Fibroblast of upper back skin (primary cell): Measurements from ENCODE around the gene VTA1.
A peak's percentile ranks its signal among the peaks of the same experiment; 100 is the strongest.
"Not testable (repeated sequence)": the region's sequence is repeated elsewhere in the genome, so short reads cannot be mapped to it uniquely, and the experiment has no call there.

Experiments used
- DNase-seq: peaks from one replicate; pipeline ENCODE4 v3.0.0-alpha.2; 2013

VTA1 gene

DNA sequence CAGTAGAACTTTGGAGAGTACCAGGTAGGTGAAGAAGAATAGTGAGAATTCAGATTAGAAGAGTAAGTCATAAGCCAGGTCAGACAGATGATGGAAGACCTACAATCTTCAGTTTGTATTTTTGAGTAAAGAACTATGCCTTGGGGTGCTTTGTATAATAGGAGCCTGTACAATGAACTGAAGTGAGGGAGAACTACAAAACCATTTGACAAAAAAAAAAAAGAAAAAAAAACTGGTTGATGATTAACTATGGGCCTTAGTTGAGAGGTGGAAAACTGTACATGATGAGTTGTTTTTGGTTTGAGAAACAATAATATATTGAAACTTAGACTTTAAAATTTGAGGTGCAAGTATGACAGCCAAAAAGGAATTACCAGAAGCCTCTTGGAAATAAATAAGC is 25.7 kb downstream of the VTA1 start:
- DNase-seq, result no peak

DNA sequence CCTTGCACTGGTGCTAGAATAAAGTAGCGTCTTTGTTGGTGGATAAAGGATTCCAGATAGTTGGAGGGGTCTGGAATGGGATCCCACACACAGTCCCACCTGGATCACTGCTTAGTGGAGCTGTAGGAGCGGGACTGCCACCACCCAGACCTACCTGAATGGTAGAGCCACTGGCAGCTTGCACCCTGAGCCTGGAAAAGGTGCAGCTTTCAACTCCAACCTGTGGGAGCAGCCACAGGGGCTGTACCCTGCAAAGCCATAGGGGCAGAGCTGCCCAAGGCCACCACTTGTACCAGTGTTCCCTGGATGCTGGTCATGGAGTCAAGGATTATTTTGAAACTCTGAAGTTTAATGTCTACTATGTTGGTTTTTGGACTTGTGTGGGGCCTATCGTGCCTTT is 26.9 kb downstream of the VTA1 start:
- DNase-seq, result no peak

DNA sequence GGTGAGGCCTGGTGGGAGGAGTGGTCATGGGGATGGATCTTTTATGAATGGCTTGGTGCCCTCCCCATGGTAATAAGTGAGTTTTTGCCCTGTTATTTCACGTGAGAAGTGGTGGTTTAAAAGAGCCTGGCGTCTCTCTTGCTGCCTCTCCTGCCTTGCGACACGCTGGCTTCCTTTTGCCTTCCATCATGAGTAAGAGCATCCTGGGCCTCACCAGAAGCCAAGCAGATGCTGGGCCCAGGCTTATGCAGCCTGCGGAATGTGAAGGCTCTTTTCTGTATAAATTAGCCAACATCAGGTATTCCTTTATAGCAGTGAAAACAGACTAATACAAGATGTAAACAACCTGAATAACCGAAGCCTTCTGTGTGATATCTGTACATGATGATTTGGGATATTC is 27.6 kb downstream of the VTA1 start:
- DNase-seq, result peak; percentile 15

DNA sequence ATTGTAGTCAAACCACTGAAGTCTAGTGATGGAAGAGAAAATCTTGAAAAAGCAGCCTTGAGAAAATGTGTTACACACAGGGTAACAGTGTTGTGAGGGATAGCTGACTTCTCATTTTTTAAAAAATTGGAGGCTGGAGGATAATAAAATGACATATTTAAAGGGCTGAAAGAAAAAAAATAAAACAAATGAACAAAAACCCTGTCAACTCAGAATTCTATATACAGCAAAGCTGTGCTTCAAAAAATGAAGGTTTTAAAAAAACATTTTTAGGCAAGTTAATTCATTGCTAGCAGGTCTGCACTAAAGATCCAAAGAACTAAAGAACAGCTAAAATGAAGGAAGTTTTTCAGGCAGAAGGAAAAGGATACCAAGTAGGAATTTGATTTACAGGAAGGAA is 31.1 kb downstream of the VTA1 start:
- DNase-seq, result no peak

DNA sequence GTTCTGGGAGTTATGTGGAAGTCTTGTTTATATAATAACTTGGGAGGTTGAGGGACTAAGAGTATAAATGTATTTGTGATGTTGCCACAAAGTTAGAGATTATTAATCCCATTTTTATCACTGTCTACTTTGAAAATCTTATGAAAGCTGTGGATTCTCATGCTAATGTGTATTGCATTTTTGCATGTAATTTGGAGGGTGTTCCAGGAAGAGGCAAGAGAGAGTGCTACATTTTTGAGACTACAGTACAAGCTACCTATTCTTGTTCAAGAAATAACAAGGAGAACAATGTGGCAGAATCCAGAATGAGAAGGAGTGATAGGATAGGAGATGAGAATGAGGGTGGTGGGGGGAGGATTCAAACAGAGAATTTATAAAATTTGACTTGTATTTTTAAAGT is 34.9 kb downstream of the VTA1 start:
- no peak for DNase-seq

DNA sequence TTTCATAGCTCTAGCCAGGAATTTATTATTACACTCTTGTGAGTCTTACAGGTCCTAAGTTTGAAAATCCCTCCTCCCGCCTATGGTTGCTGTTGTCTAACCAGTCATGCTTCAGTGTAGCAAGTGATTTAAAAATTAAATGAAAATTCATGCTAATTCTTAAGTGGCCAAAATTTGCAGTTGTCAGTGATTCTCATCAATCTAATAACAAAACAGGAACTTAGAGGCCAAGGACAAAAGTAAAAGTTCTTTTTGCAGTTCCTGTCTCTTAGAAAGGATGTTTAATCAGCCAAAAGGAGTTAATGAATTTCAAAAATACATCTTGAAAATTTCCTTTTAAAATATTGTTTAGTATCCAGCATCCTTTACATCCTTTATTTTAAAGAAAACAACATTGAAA is 36.3 kb downstream of the VTA1 start:
- DNase-seq, result no peak

DNA sequence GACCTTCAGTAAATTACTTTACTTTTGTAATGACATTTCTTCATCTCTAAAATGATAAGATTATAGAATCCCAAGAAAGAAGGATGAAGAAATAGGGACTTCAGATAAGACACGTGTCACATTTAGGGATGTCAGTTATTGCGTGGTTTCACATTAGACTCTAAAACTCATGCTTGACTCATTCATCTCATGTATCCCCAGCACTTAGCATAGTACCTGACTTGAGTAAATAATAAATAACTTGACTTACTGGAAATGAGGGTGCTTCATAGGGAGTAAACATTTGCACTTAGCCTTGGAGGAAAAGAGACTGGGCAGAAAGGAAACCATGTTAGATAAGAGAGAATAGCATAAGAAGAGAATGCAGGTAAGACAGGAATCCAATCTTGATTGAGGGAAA is 37.2 kb downstream of the VTA1 start:
- DNase-seq, result no peak

DNA sequence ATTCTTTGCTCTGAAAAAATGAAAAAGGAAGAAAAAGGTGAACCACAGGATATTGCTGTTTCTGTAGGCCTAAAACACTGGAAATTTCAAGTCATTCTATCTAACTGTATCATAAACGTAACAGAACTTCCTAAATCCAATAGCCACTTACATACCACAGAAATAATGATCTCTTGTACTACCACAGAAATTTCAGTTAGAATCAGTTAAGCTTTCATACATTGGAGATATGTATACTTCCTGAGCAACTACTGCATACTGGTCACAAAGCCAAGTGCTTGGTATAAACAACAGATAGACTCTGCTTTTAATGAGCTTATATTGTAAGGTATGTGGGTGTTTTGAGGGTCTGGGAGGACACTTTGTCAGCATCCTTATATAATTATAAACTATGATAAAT is 38.6 kb downstream of the VTA1 start:
- DNase-seq, result no peak

DNA sequence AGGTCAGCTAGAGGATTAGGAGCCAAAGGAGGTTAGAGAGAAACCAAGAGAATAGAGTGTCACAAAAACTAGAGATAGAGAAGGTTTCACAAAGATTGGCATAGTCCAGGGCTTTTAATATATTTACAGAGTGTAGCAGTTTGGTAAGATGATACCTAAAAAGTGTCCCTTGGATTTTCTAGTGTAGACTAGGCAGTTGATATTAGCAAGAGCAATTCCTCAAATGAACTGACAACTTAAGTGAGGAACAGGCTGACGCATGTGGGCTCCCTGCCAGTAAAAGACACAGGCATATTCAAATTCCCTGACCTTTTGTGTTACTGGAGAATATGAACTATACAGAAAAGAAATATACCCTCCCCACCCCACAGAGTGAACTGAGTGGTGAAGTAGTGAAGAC is 40.1 kb downstream of the VTA1 start:
- peak; percentile 70 for DNase-seq

DNA sequence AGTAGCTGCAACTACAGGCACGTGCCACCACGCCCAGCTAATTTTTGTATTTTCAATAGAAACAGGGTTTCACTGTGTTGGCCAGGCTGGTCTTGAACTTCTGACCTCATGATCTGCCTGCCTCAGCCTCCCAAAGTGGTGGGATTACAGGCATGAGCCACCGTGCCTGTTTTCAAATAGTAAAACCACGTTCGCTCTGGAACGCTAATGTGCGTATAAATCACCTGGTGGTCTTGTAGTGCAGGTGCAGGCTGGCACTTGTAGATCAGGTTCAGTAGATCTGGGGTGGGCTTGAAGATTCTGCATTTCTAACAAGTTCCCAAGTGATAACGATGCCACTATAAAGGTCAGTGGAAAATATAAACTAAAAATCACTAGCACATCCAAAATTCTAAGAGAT is 41.3 kb downstream of the VTA1 start:
- DNase-seq, result not testable (repeated sequence)

DNA sequence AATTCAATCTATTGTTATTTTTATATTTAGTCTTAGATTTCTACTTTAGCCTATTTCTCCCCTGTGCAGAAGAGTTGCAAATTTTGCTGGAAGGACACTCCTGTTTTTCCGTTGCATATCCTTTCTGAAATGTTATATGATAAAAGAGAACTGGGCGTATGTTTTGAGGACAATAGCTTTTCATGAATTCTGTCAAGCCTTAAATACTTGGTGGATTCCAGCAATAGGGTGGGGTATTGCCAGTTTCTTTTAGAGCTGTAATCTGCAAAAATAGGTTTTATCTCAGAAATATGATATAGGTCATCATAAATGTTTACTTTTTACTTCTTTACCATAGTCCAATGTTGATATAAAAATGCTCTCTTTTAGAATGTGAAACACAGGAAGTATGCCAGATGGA is 42.0 kb downstream of the VTA1 start:
- no peak for DNase-seq

DNA sequence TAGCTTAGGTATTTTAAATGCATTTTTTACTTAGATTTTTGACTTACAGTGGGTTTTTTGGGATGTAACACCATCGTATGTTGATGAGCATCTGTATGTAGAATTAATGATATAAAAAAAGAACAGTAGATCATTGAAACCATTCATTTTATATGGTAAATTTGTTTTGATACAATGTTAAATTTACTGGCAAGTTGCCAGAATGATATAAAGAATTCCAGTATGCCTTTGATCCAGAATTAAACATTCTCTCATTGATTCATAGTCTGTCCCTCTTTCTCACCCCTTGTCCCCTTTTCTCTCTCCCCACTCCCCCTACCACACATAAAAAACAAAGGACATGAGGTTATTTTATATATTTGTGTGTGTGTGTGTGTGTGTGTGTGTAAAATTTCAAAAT is 45.3 kb downstream of the VTA1 start:
- DNase-seq, result no peak

DNA sequence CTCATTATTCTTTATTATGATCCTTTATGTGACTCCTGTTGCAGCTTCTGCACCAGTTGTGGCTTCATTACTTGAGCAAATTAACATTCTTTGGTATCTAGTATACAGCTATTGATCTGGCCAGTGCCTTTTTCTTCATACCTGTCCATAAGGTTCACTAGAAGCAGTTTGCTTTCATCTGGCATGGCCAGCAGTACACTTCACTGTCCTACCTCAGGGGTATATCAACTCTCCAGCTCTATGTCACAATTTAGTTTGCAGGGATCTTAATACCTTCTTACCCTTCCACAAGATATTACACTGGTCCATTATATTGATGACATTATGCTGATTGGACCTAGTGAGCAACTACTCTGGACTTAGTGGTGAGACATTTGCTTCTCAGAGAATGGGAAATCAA is 46.6 kb downstream of the VTA1 start:
- DNase-seq, result no peak

DNA sequence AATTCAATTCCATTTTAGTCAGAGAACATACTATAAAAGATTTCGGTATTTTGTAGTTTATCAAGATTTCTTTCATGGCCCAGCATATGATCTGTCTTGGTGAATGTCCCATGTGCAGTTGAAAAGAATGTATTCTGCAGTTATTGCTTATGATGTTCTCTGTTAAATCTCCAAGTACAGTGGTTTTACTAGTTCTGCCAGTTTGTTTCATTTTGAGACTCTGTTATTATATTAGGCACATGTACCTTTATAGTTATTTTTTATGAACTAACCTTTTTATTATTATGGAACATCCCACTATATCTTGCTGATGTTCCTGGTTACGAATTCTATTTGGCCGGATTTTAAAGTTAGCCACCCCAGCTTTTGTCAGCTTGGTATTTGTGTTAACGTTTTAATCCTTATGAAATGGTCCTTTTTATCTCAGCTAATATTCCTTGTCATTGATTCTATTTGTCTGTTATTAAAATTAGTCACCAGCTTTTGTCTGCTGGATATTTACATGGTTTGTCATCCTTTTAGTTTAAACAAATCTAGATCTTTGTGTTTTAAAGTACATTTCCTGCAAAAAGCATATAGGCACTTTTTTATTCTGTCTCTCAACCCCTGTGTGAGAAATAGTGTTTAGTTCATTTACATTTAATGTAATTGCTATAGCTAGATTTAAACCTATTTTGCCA is 48.9 kb downstream of the VTA1 start:
- DNase-seq, result no peak

DNA sequence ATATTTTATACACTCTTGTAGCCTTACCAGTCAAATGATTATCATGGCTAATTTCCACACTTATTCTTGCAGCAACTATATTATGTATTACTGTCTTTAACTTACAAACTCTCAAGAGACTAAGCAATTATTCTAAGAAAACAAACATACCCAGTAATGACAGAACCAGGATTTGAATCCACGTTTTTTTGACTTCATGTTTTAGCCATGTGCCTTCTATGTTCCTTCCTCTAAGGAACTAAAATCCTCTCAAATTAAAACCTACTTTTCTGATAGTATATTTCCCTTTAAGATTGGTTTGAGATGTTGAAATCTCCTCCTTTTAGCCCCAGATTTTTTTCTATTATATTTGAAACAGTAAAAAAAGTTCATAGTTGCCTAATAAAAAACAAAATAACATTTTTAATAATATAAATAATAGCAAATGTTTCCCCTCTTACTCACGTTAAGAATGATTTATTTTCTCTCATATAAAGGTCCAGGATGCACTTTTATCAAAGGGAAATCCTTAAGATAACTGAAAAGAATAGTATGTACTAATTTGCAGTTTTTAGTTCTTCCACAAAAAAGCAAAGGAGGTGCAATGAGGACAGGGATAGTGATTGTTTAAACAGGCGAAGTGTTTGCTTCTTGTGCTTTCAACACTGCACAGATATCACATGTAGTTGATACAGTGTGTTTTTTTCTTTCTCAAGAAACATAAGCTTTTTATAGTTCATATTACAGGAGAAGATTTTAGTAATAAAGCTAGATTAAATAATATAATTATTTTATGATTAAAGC is 54.0 kb downstream of the VTA1 start:
- no peak for DNase-seq

DNA sequence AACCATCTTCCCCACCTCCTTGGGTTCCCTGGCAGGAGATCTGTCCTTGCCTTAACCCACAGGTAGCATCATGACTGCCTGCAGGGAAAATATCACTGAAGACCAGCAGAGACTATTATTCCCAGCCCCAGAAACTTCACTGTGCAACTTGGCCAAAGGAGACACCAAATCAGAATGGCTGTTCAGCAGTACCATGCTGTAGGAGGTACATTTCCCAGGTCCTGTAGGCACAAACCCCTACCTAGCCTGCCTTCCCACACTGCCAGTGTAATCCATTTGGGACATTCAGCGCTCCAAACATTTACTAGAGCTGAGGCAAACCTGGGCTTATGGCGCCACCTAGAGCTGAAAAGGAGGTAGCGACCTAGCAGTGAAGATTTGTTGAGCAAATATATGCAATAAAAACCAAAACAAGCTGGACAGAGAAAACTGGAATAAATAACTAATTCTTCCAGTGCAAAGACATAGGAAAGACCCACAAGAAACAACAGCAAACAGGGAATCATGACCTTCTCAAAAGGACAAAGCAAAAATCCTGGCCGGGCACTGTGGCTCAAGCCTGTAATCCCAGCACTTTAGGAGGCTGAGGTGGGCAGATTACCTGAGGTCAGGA is 60.3 kb downstream of the VTA1 start:
- peak; percentile 64 for DNase-seq

DNA sequence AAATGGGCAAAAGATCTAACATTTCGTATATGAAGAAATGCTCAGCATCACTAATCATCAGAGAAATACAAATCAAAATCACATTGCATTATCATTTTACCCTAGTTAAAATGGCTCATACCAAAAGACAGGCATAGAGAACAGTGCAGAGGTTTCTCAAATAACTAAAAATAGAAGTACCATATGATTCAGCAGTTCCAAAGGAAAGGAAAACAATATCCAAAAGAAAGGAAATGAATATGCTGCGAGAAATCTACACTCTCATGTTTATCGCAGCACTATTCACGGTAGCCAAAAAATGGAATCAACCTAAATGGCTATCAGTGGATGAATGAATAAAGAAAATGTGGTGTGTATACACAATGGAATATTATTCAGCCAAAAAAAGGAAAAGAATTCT is 63.5 kb downstream of the VTA1 start:
- DNase-seq, result no peak

DNA sequence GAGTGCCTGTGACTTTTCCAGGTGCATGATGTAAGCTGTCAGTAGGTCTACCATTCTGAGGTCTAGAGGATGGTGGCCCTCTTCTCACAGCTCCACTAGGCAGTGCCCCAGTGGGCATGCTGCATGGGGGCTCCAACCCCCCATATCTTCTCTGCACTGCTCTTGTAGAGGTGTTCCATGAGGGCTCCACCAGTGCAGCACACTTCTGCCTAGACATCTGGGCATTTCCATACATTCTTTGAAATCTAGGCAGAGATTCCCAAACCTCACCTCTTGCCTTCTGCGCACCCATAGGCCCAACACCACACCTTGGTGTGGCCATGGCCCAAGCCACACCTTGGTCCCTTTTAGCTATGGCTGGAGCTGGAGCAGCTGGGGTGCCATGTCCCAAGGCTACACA is 66.3 kb downstream of the VTA1 start:
- no peak for DNase-seq

DNA sequence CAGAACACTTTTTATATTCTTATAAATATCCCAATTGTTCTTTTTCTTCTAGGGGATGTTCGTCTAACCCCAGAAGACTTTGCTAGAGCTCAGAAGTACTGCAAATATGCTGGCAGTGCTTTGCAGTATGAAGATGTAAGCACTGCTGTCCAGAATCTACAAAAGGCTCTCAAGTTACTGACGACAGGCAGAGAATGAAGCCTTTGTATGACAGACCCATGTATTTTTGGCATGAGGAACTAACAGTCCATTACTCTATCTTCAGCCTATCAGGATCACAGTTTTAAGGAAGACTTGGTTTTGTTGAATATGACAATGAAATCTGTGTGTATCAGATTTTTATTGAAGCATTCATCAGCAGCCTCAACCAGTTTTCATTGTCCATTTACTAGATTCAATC is 71.4 kb downstream of the VTA1 start:
- DNase-seq, result no peak

DNA sequence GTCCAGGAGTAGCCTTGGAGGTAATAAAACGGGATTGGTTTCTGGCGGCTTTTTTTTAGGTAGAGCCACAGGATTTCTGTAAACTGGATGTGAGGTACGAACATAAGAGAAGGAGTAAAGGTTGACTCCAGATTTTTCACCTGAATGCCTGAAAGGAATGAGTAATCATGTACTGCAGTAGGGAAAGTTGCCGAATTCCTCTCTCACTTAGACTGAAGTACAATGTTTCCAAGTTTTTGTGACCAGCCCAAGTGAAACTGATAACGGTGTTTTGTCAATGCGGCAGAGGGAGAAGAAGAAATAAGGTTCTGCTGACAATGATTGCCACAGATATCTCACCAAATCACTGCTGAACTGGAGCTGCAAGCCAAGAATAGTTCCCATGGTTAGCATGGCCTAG is 75.0 kb downstream of the VTA1 start:
- DNase-seq, result no peak

DNA sequence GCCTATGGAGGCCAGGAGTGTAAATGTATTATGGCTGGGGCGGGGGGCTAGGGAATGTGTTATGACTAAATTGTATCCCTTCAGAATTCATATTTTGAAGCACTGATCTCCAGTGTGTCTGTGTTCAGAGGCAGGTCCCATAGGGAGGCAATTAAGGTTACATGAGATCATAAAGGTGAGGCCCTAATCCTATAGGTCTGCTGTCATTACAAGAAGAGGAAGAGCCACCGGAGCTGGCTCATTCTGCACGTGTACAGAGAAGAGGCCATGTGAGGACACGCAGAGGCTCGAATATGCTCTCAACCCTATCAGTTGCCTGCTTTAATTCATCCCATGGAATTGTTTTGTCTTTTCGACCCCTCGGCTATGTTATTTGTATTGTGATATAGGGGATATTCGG is 76.9 kb downstream of the VTA1 start:
- DNase-seq, result no peak

DNA sequence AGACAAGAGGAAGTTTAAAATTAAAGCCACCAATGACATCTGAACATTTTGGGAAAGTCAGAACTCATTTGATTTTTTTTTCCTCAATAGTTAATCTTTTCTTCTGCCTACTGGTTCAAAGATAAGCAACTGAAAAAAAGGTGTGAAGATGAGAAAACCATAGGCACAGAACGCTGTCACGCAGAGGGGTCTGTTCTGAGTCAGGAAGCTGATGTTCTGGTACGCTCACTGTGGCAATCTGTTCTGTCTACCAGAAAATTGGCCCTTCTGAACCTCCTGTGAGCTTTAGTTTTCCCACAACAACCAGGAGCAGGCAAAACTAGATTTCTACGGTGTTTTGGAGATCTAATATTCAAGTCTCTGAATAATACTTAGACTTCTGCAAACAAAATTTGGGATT is 78.1 kb downstream of the VTA1 start:
- no peak for DNase-seq

DNA sequence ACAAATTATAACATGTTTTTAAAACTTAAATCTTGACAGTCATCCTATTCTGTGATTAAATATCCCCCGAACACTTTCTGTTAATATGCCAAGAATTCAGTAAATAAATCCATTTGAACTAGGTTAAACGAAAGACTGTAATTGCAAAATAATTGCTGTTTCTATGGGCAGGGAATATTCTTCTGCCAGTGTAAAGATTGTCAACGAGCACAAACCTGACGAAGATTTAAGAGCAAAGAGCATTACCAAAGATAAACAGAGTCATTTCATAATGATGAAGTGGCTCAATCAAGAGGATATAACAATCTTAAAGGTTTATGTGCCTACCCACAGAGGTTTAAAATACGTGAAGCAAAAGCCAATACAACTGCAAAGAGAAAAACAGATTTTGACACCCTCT is 78.5 kb downstream of the VTA1 start:
- DNase-seq, result no peak

DNA sequence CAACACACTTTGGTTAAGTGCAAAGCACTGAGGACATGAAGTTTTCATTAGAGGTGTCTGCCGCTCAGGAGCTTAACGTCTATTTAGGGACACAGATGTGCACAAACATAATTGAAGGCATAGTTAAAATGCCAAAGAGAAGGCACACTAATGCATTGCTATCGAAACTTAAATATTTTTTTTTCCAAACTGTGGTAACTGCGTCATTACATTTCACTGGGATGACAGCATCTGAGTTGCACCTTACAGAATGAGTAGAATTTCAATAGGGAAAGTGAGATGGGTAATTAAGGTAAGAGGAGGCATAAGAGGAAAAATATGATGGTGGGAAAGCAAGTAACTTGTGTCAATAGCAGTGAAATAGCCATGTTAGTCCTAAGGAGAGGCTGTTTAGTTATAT is 79.7 kb downstream of the VTA1 start:
- no peak for DNase-seq
